ENCODE measurements around the gene POLR3GL. TPM values are rescaled to one million over a fixed set of nuclear protein-coding genes. Genes with fewer than 3 reads are reported as not detected.
"Not testable (repeated sequence)": the region's sequence is repeated elsewhere in the genome, so short reads cannot be mapped to it uniquely, and the experiment has no call there.

The POLR3GL gene
- total RNA-seq, 1 experiment from 2014 or later: 18.9 TPM

GRCh38 chr1:146026650-146027049, 62.2 kb downstream of the POLR3GL start:
- DNase-seq (ENCODE audit: low read depth); in situ Hi-C loops (cut with HindIII; ENCODE audit: low pct_unique_long_range_greater_than_20kb, low sequenced_read_pairs): not testable (repeated sequence)

Other genes starting within 250 kb of the POLR3GL start
- not detected in 2 replicates for gene CD160, start 245.2 kb upstream of the POLR3GL start, total RNA-seq (2014; rRNA removed; shearing (Covaris generic); ENCODE audit: low replicate concordance)
- gene RNF115, start 140.6 kb upstream of the POLR3GL start, total RNA-seq (2014; rRNA removed; shearing (Covaris generic); ENCODE audit: low replicate concordance): 13.1 and 14.5 TPM in 2 replicates
- 13.9 and 24.8 TPM in 2 replicates for gene POLR3C, start 140.5 kb upstream of the POLR3GL start, total RNA-seq (2014; rRNA removed; shearing (Covaris generic); ENCODE audit: low replicate concordance)
- 5.1 and 9.9 TPM in 2 replicates for gene NUDT17, start 119.1 kb upstream of the POLR3GL start, total RNA-seq (2014; rRNA removed; shearing (Covaris generic); ENCODE audit: low replicate concordance)
- 5.0 and 8.1 TPM in 2 replicates for gene PIAS3, start 105.6 kb upstream of the POLR3GL start, total RNA-seq (2014; rRNA removed; shearing (Covaris generic); ENCODE audit: low replicate concordance)
- gene ANKRD35, start 78.8 kb upstream of the POLR3GL start, total RNA-seq (2014; rRNA removed; shearing (Covaris generic); ENCODE audit: low replicate concordance): not detected in 2 replicates
- not detected in 2 replicates for gene ITGA10, start 54.6 kb upstream of the POLR3GL start, total RNA-seq (2014; rRNA removed; shearing (Covaris generic); ENCODE audit: low replicate concordance)
- 23.9 and 36.0 TPM in 2 replicates for gene PEX11B, start 46.0 kb upstream of the POLR3GL start, total RNA-seq (2014; rRNA removed; shearing (Covaris generic); ENCODE audit: low replicate concordance)
- 65.6 and 82.0 TPM in 2 replicates for gene RBM8A, start 37.2 kb upstream of the POLR3GL start, total RNA-seq (2014; rRNA removed; shearing (Covaris generic); ENCODE audit: low replicate concordance)
- 19.8 and 26.9 TPM in 2 replicates for gene LIX1L, start 6.7 kb upstream of the POLR3GL start, total RNA-seq (2014; rRNA removed; shearing (Covaris generic); ENCODE audit: low replicate concordance)
- gene ANKRD34A, start 115 bp upstream of the POLR3GL start, total RNA-seq (2014; rRNA removed; shearing (Covaris generic); ENCODE audit: low replicate concordance): 0.74 TPM in 1 of 2 replicates, not detected in the other
- 125 and 142 TPM in 2 replicates for gene TXNIP, start 31.9 kb downstream of the POLR3GL start, total RNA-seq (2014; rRNA removed; shearing (Covaris generic); ENCODE audit: low replicate concordance)
- not detected in 2 replicates for gene HJV, start 57.0 kb downstream of the POLR3GL start, total RNA-seq (2014; rRNA removed; shearing (Covaris generic); ENCODE audit: low replicate concordance)
- 0.07 and 0.23 TPM in 2 replicates for gene NBPF10, start 180.1 kb downstream of the POLR3GL start, total RNA-seq (2014; rRNA removed; shearing (Covaris generic); ENCODE audit: low replicate concordance)

Measured in Caki2 (cell line).